GM19099 (cell line): ENCODE measurements around the gene JUP.

Source experiments
- POLR2A ChIP-seq: IDR thresholded peaks from 3 replicates; pipeline ENCODE4 v1.6.1; 2011; ENCODE audit warnings: low read depth; ENCODE audit not compliant: insufficient read length; ENCODE audit errors: extremely low read depth

JUP gene

DNA sequence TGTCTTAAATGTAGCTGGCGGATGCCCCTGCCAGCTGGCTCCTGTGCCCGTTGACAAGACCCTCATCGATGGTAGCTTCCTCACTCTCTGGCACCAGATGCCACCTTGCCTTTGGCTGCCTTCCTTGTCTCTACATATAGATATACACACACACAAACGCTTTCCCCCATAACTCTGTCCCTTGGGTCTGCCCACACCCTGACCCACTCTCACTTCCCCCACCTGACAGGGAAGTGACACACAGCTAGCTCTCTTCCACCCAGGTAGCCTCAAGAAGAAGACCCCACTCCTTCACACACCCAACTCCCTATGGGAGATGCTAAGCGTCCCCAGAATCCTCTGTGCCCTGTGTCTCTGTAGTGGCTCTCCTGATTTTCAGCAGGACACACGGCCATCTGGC, 25.6 kb downstream of the JUP start:
- no peak for TF ChIP-seq POLR2A

DNA sequence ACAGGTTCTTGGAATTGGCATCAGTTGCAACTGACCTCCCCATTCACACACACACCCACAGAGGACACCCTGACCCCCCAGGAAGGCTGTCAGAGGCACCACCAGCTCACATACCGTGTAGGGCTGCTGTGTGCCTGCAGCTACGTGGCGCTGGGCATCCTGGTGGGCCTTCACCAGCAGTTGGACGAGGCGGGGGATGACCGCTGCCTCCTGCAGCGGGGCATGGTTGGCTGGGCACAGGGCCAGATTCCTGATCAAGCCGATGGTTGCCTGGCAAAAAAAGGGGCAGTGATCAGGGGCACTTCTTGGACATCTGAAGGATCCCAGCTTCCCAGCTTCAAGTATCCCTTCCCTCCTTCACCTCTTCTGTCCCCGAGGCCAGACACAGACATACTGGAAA, 27.9 kb downstream of the JUP start:
- no peak for TF ChIP-seq POLR2A

- no peak for TF ChIP-seq POLR2A
These were observed 32.4 kb downstream of the JUP start for GRCh38 chr17:41754066-41754465.

GRCh38 chr17:41751288-41751687, 35.2 kb downstream of the JUP start:
- TF ChIP-seq POLR2A = no peak

- TF ChIP-seq POLR2A = no peak
These were observed 35.6 kb downstream of the JUP start for GRCh38 chr17:41750862-41751261.

- TF ChIP-seq POLR2A = no peak
These were observed 38.2 kb downstream of the JUP start for GRCh38 chr17:41748275-41748674.

DNA sequence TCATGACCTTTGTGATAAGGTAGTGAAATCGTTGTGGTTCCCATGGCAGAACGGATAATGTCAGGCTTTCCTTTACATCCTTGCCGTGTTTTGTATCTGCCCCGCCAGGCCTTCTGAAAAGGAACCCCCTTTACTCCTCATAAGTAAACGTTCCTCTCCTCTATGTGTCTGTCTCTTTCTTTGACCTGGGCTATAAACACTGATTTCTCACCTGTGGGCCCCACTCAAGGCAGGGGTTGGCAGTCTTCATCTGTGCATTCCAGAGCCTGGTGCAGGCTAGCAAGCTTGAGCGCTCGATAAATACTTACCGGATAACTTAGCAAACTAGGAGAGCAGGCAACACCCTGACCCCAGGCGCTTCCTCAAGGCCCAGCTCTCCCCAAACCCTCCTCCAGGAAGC, 44.8 kb downstream of the JUP start:
- no peak for TF ChIP-seq POLR2A

DNA sequence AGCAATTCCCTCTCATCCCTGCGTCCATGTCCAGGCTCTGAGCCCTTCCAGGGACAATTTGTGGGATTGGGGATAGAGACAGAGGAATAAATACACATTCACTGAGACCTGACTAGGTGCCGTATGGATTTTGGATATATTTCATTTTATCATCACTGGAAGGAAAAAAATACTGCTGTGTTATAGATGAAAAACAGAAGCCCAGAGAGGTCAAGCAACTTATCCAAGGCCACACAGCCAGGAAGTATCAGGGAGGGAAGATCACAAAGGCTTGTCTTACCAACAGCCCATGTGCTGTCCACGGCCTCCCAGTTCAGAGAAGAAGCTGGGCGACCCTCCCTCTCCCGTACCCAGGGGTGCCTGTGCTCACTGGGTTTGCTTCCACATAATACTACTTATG, 46.0 kb downstream of the JUP start:
- no peak for TF ChIP-seq POLR2A

- TF ChIP-seq POLR2A = no peak
These were observed 46.7 kb downstream of the JUP start for GRCh38 chr17:41739661-41740352.

GRCh38 chr17:41738801-41739112, 47.8 kb downstream of the JUP start:
- TF ChIP-seq POLR2A = no peak

GRCh38 chr17:41738077-41738800, 48.3 kb downstream of the JUP start:
- no peak for TF ChIP-seq POLR2A

DNA sequence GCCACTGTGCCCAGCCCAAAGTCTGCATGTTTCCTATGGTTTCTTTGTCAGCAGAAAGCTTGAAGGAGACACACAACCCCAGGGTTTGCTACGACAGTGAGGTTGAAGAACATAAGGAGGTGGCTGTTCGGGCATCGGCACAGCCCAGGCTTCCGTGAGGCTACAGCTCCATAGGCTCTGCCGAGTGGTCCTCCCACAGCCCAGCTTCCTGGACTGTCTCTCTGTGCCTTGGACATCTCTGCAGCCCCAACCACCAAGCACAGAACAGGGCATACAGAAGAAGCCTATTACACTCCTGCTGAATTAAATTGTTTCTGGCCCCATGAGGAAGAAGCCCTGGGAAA, 48.9 kb downstream of the JUP start:
- TF ChIP-seq POLR2A = no peak

DNA sequence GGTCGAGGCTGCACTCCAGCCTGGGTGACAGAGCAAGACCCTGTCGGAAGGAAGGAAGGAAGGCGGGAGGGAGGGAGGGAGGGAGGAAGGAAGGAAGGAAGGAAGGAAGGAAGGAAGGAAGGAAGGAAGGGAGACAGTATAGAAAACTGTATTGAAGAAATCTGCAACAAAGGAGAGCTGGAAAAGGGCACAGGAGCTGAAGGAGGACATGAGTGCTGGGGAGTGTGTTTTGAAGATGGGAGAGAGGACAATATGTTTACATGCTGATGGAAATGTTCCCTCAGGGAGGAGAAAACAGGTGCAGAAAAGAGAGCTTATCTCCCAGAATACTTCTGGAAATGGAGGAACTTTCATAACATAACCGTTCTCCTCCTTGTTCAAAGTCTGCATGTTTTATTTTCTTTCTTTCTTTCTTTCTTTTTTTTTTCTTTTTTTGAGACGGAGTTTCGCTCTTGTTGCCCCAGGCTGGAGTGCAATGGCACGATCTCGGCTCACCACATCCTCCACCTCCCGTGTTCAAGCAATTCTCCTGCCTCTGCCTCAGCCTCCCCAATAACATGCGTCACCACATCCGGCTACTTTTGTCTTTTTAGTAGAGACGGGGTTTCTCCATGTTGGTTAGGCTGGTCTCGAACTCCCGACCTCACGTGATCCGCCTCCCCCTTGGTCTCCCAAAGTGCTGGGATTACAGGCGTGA, 49.4 kb downstream of the JUP start:
- no peak for TF ChIP-seq POLR2A

DNA sequence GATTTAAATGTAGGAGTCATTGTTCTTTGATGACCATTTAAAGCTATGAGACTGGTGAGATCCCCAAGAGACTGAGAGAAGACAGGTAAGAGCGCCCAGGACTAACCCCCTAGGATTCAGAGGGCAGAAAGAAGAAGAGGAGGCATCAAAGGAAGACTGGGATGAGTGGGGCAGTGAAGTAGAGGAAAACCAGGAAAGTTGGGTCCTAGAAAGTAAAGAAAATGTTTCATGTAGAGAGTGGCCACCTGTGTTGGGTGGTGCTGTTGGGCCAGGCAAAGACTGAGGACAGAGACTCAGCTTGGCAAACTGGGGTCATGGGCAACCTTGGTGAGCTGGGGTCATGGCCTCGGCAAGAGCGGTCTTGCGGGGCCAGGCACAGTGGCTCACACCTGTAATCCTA, 50.8 kb downstream of the JUP start:
- TF ChIP-seq POLR2A = no peak

DNA sequence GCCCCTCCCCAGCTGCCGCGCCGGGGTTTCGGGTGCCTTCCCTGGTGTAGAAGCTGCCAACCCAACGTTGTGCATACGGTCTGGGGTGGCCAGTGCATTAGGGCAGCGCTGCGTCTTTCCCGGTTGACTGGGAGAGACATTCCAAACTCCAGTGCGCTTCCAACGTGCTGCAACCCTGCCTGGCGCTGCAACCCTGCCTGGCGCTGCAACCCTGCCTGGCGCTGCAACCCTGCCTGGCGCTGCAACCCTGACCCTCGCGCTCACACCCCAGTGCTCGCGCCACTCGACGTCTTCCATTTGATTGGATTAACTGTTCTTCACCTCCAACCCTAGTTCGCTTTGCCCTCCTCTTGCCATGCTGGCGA, 51.6 kb downstream of the JUP start:
- TF ChIP-seq POLR2A = no peak
